Erythroblast (primary cell): ENCODE measurements around the gene FBXO48.

Experiments
- GATA1 ChIP-seq: IDR thresholded peaks from 2 replicates; pipeline ENCODE4 v1.6.1; 2011; ENCODE audit warnings: low read depth, mild to moderate bottlenecking, control low read depth, low read length, moderate library complexity
- POLR2A ChIP-seq: IDR thresholded peaks from 2 replicates; pipeline ENCODE4 v1.6.1; 2011; ENCODE audit warnings: mild to moderate bottlenecking, low read length

DNA sequence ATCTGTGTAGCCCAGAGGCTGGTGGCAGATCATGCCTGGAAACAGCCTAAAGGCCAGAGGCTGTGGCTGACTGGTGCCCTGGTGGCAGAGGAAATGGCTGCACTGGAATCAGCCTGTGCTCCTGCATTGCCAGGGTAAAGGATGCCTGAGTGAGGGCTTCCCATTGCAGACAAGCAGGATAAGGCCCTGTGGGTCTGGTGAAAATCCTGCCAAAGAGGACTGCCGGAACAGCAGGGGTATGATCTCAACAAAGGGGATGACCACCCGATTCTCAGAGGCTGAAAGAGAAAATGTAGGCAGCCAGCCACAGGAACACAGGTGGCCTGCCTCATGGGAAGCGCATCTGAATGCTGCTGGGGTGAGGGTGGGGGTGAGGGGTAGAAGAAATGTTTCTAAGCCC is 48.2 kb downstream of the FBXO48 start:
- no peak for TF ChIP-seq POLR2A
- TF ChIP-seq GATA1 = no peak
